ENCODE measurements around the gene RBL1.

- no peak for TF ChIP-seq POLR2AphosphoS5 (IDR thresholded peaks at IDR 0.05)
- no peak for TF ChIP-seq POLR2A (IDR thresholded peaks at IDR 0.05)
- TF ChIP-seq CTCF (IDR thresholded peaks at IDR 0.05), result no peak
Observed at GRCh38 chr20:36959242-36959641, 136.6 kb downstream of the RBL1 start.
